Skeletal muscle cell (primary cell): ENCODE data around the gene ZNF485.
"Not testable (repeated sequence)": the region's sequence is repeated elsewhere in the genome, so short reads cannot be mapped to it uniquely, and the experiment has no call there.

ENCODE experiments used
- DNase-seq: peaks from one replicate; pipeline ENCODE4 v3.0.0-alpha.2; 2010; ENCODE audit warnings: low read depth
- H3K4me3 ChIP-seq: 2 replicates; pipeline ENCODE4 v1.5.1; 2011; ENCODE audit warnings: low read depth, mild to moderate bottlenecking, control low read depth, low read length, moderate library complexity

The ZNF485 gene

DNA sequence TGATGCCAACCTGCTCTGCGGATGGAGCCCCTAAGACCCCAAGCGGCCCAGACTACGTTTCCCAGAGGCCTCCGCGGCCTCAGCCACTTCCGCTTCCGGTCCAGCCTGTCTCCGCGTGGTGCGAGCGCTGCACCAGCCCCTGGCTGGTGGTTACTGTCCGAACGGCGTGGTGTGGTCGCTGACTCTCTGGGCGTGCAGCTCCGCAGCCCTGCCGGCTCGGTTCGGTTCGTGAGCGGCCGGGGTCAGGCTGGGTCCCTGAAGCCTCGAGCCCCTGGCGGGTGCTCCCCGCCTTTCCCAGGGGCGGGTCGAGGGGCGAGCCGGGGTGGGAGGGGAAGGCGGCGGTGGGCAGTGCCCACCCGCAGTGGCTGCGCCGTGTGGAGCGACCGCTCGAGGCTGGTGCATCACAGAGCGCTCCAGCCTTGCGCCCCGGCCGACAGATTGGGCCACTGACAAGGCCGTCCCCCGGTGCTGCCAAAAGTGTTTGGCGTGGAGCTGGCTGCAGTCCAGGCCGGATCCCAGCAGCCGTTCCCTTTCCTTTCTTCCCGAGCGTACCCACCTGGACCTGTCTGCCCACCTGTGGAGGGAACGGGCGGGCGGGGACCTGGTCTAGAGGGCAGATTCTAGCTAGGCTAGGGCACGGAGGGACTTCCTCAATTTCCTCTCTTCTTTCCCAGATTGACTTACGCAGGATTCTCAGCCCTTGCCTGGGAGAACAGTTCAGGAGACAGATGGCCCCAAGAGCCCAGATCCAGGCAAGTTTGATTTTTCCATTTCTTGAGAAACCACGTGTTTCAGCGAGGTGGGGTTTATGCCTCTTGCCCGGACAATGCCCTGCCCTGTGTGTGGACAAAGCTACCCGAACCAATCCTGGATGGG is at the start of gene ZNF485:
Gene ZNF485 (plus strand): TSS at position 116 of the 876 bp plus-strand sequence. CDS start 613 bp downstream, at position 729.
- peak within 1 kb of the TSS; percentile 76 for H3K4me3 ChIP-seq
- DNase-seq, result peak; percentile 19

DNA sequence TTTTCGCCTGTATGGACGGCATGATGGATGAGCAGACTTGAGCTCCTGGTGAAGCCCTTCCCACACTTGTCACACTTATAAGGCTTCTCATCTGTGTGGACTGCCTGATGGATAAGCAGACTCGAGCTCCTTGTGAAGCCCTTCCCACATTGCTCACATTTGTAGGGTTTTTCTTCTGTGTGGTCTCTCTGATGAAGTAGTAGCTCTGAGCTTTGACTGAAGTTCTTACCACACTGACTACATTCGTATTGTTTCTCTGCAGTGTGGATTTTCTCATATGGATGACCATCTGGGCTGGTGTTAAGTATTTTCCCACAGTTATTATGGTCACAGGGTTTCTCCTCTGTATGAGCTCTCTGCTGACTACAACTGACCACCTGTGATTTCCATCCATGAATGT is 49.0 kb upstream of the ZNF485 start:
- no peak overlapping the region for H3K4me3 ChIP-seq
- no peak for DNase-seq

DNA sequence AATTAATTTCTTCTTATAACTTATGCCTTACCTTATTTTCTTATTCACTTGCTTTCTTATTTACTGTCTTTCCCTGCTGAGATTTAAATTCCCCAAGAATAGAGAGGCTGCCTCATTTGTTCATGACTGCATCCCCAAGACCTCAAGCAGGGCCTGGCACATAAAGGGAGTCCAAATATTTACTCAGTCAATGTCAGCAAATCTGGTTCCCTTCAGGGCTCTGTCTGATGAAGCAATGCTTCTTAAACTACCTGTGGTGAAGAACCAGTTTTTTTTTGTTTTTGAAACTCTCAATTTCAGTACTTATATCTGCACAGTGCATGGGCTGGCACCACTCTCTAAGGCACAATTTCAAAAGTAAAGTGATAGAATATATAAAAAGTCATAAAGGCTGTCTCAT is 36.6 kb upstream of the ZNF485 start:
- H3K4me3 ChIP-seq, result no peak overlapping the region
- no peak for DNase-seq

DNA sequence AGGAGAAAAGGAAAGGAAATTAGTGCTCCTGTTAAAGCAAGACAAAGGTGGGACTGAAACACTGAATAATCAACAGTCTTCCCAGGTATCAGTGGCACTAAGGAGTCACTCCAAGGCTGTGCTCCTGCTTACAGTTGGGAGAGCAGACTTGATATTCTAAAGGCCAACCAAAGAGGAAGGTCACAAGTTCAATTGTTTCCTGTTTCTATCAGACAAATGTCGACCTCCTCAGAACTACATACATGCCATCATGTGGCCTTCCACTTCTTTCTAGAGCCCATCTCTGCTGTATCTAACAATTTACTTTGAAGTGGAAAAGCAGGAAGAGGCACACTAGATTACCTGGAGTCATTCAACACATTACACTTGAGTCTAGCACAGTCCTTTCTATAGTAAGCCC is 35.3 kb upstream of the ZNF485 start:
- no peak overlapping the region for H3K4me3 ChIP-seq
- no peak for DNase-seq

- DNase-seq, result no peak
- peak overlapping the region; percentile 64 for H3K4me3 ChIP-seq
Measured at GRCh38 chr10:43573250-43574000, 32.8 kb upstream of the ZNF485 start.

DNA sequence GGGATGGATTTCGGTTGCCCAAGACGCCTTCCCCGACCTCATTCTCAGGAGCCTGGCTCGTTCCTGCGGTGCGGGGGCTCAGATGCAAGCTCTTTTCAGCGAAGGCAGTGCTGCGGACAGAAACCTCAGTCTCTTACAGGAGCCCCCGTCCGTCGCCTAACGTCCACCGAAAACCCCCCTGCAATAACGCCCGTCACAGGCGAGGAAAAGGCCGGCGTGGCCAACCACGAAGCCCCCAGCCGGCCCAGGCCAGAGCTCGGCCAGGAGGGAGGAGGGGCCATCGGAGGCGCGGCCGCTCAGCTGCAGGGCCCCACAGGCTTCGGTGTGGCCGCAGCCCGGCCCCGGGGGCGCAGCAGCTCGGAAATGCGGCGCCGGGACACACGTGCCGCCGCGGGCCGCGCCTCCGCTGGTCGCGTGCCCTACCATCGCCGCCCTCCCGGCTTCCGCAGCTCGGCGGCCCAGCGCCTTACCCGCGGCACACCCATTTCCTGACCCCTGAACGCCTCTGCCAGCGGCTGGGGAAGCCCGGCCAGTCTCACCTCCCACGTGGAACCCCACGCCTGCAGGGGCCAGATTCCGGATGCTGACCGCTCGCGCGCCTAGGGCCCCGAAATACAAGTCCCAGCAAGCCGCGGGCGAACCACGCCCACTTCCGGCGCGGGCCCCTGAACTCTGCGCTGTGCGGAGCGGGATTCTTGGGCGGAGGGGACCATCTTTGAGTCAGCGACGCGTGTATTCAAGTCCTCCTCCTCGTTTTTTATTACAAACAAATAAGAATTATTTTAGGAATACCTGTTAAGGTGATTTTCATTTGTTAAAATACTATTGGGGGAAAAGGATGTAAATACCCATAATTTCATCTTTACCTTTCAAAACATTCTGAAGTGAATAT is 32.0 kb upstream of the ZNF485 start, which contains the start of gene ZNF239:
Gene ZNF239 (minus strand): TSS at position 616 of the 892 bp plus-strand sequence. CDS start 16,537 bp downstream, outside the sequence.
- peak within 1 kb of the TSS; percentile 64 for H3K4me3 ChIP-seq
- DNase-seq, result peak; percentile 68

- peak overlapping the region; percentile 64 for H3K4me3 ChIP-seq
Measured at GRCh38 chr10:43574906-43575305, 31.3 kb upstream of the ZNF485 start.

DNA sequence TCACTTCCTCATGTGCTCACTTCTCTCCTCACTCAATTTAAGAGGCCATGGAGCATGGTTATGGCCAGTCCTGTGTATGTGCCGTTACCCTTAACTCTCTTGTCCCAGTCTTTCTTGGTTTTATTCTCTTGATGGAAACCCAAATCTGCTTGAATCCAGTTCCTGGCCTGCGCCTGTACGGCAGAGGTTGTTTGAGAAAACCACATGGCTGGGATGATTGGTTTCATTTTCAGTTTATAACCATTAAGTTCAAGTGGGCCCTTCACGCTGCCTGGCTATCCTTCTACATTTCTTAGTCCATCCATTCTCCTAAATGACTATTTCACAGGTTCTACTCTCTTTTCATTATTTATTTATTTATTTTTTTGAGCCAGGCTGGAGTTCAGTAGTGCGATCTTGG is 30.2 kb upstream of the ZNF485 start:
- DNase-seq, result no peak
- H3K4me3 ChIP-seq, result no peak overlapping the region

More at GRCh38 chr10:43574906-43575305, 31.3 kb upstream of the ZNF485 start:
- DNase-seq, result no peak

DNA sequence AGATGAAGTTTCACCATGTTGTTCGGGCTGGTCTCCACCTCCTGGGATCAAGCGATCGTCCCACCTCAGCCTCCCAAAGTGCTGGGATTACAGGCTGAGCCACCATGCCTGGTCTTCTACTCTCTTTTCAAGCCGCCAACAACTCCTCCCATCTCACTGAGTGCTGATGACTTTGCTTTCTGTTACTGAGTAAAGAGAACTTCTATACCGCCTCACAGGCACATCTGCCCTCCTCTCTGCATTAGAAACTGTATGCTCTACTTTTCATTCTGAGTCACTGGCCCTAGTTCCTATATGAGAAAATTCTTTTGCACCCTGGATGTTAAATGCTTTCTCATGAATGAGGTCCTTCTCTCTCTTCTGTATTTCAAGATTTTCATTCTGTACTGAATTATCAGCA is 29.7 kb upstream of the ZNF485 start:
- no peak overlapping the region for H3K4me3 ChIP-seq
- no peak for DNase-seq

DNA sequence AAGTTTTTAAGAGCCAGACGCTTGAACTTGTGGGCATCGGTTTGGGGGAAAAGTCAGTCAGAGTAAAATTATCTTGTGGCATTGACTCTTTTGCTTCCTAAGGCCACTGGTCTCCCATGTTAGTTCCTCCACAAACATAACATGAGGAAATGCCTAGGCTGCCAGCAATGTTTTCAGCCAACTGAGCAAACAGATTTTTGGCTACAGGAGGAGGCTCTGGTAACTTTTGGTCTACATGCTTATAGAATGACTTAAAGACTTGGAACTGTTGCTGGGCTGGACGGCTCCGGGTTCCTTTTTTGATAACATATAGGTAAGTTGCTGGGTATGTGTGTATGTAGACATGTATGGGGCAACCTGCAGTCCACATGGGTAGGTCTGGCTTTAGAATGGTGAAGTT is 22.2 kb upstream of the ZNF485 start:
- H3K4me3 ChIP-seq, result no peak overlapping the region
- DNase-seq, result no peak

DNA sequence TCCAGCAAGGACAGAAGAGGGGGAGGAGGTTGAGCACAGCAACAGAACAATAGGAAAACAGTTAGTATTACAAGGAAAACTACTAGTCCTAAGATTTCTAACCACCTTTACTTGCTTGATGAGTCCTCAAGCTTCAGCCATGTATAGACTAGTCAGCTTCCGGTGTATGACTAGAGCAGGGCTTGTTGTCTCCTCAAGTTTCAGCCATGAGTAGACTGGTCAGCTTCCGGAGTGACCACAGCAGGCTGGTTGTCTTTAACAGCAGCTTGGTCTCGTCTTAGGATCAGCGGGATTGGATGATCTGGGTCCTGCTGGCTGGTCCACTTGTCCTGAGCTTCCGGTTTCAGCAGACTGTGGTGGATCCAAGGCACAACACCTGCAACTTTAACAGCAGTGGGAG is 21.2 kb upstream of the ZNF485 start:
- no peak overlapping the region for H3K4me3 ChIP-seq
- DNase-seq, result no peak

- DNase-seq, result no peak
- no peak overlapping the region for H3K4me3 ChIP-seq
Measured at GRCh38 chr10:43585981-43586729, 20.1 kb upstream of the ZNF485 start.

DNA sequence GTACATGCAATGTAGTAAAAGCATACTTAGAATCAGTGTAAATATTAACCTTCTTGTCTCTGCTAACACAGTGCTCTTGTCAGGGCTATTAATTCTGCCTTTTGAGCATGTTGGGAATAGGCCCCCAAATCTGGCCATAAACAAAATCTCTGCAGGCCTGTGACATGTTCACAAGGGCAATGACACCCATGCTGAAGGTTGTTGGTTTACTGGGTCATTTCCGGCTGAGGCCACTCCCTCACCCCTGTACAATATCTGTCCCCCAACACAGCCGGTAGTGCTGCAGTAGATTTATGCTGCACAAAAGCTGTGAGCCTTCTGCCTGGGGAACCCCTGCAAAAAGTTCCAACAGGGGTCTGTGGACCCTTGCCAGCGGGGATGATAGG is 19.5 kb upstream of the ZNF485 start:
- H3K4me3 ChIP-seq, DNase-seq: not testable (repeated sequence)

DNA sequence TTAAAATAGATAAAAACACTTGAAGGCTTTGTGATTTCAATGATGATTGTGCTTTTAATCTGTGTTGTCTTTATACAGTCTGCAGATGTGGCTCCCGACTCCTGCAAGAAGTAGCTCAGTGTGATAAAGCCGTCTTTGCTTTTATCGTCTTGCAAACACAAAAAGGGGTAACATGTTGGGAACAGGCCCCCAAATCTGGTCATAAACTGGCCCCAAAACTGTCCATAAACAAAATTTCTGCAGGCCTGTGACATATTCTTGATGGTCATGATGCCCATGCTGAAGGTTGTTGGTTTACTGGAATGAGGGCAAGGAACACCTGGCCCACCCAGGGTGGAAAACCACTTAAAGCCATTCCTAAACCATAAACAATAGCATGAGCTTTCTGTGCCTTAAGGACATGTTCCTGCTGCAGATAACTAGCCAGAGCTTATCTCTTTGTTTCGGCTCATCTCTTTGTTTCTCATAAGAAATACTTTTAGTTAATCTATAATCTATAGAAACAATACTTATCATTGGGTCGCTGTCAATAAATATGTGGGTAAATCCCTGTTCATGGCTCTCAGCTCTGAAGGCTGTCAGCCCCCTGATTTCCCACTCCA is 14.8 kb upstream of the ZNF485 start:
- DNase-seq, result no peak

DNA sequence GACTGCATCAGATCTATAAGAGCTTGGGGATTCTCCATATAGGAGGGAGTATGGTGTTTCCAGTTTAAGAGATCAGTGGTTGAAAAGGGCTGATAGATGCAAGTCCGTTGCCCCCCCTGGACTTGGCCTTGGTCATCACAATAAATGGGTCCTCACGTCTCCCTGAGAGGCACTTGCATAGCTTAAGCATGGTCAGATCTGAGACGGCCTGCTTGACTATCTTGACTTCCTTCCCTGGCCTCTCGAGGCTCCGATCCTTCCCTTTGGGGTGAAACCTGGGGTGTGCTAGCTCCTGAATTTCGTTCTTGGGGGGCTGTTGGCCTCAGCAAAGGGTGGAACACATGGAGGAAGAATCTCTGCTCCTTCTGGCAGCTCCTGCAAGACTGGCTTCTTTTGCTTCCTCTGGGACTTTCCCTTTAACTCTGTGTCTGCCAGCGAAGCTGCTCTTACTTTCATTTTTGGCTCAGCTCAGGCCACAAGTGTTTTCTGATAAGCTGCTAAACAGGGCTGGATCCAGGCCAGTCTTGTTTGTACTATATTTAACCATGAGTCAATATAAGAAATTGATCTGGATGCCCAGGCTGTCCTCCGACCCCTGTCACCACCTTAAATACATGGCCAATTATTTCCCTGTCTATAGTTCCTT is 11.2 kb upstream of the ZNF485 start:
- no peak overlapping the region for H3K4me3 ChIP-seq
- no peak for DNase-seq

More for the DNA sequence above, 14.8 kb upstream of the ZNF485 start:
- H3K4me3 ChIP-seq, result no peak overlapping the region

- no peak overlapping the region for H3K4me3 ChIP-seq
- DNase-seq, result no peak
Measured at GRCh38 chr10:43595739-43596298, 10.4 kb upstream of the ZNF485 start.

- H3K4me3 ChIP-seq, result no peak overlapping the region
- DNase-seq, result no peak
Measured at GRCh38 chr10:43596546-43596945, 9.7 kb upstream of the ZNF485 start.

GRCh38 chr10:43598446-43598845 is 7.8 kb upstream of the ZNF485 start:
- no peak for DNase-seq

More at GRCh38 chr10:43598446-43598845, 7.8 kb upstream of the ZNF485 start:
- H3K4me3 ChIP-seq, result no peak overlapping the region
